ENCODE measurements around the gene TMEM53. TPM values are rescaled to one million over a fixed set of nuclear protein-coding genes. Genes with fewer than 3 reads are reported as not detected.
A peak's percentile ranks its signal among the peaks of the same experiment; 100 is the strongest.

TMEM53 gene
- 6.6 and 7.6 TPM in 2 replicates for total RNA-seq
- long read RNA-seq, transcript TMEM53-202 (3 exons, 2,310 nt), result major isoform, 6 of 22 reads
- long read RNA-seq, transcript TMEM53-204 (4 exons, 1,579 nt), result major isoform, 6 of 22 reads
- long read RNA-seq, partial matches to known transcripts, result 0 of 22 reads
- long read RNA-seq, other reads (novel, unspliced or antisense), result 4 of 22 reads

GRCh38 chr1:44674113-44675000, at the start of gene TMEM53, which contains the start of gene ARMH1:
Gene TMEM53 (minus strand): TSS chr1:44674481. CDS start chr1:44674391, 90 bp downstream.
Gene ARMH1 (plus strand): TSS chr1:44674714. CDS start chr1:44689698, 14,984 bp downstream.
- Mint-ChIP-seq H3K36me3 (ENCODE audit: unreplicated experiment) (no peaks in the 10 kb centered on the region), H3K9me3 (ENCODE audit: unreplicated experiment) (no peaks in the 10 kb centered on the region), H3K4me1 (ENCODE audit: unreplicated experiment) (peaks cover 29% of the 10 kb centered on the region), H3K27ac (ENCODE audit: unreplicated experiment) (peak within 1 kb of the TSS; percentile 95), H3K27me3 (ENCODE audit: unreplicated experiment) (no peaks in the 10 kb centered on the region), H3K4me3 (ENCODE audit: unreplicated experiment) (peak within 1 kb of the TSS; percentile 86)
- TF ChIP-seq CTCF (IDR thresholded peaks at IDR 0.05), result peak; percentile 16
- peak; percentile 99 for DNase-seq (ENCODE audit: extremely low spot score, unreplicated experiment)

GRCh38 chr1:44723496-44724295, 49.4 kb upstream of the TMEM53 start:
- H3K9me3 Mint-ChIP-seq (ENCODE audit: unreplicated experiment), result no peaks in the 10 kb centered on the region
- TF ChIP-seq CTCF (IDR thresholded peaks at IDR 0.05), result no peak
- H3K27me3 Mint-ChIP-seq (ENCODE audit: unreplicated experiment), result no peaks in the 10 kb centered on the region
- peaks cover 4% of the 10 kb centered on the region for H3K4me1 Mint-ChIP-seq (ENCODE audit: unreplicated experiment)
- H3K4me3 Mint-ChIP-seq (ENCODE audit: unreplicated experiment), result no peak overlapping the region
- H3K27ac Mint-ChIP-seq (ENCODE audit: unreplicated experiment), result no peak overlapping the region
- no peaks in the 10 kb centered on the region for H3K36me3 Mint-ChIP-seq (ENCODE audit: unreplicated experiment)
- DNase-seq (ENCODE audit: extremely low spot score, unreplicated experiment), result no peak

GRCh38 chr1:44723064-44723463, 48.8 kb upstream of the TMEM53 start:
- DNase-seq (ENCODE audit: extremely low spot score, unreplicated experiment), result no peak
- TF ChIP-seq CTCF (IDR thresholded peaks at IDR 0.05), result no peak
- Mint-ChIP-seq H3K4me3 (ENCODE audit: unreplicated experiment) (no peak overlapping the region), H3K27ac (ENCODE audit: unreplicated experiment) (no peak overlapping the region), H3K4me1 (ENCODE audit: unreplicated experiment) (peaks cover 4% of the 10 kb centered on the region), H3K9me3 (ENCODE audit: unreplicated experiment) (no peaks in the 10 kb centered on the region), H3K36me3 (ENCODE audit: unreplicated experiment) (no peaks in the 10 kb centered on the region), H3K27me3 (ENCODE audit: unreplicated experiment) (peaks cover 2% of the 10 kb centered on the region)

- Mint-ChIP-seq H3K9me3 (ENCODE audit: unreplicated experiment) (no peaks in the 10 kb centered on the region), H3K4me3 (ENCODE audit: unreplicated experiment) (no peak overlapping the region), H3K36me3 (ENCODE audit: unreplicated experiment) (no peaks in the 10 kb centered on the region), H3K4me1 (ENCODE audit: unreplicated experiment) (peaks cover 4% of the 10 kb centered on the region), H3K27me3 (ENCODE audit: unreplicated experiment) (peaks cover 9% of the 10 kb centered on the region), H3K27ac (ENCODE audit: unreplicated experiment) (peak overlapping the region; percentile 20)
- no peak for DNase-seq (ENCODE audit: extremely low spot score, unreplicated experiment)
- no peak for TF ChIP-seq CTCF (IDR thresholded peaks at IDR 0.05)
Observed at GRCh38 chr1:44721485-44722361, 47.4 kb upstream of the TMEM53 start.
